Astrocyte (in vitro differentiated cells and primary cell): ENCODE measurements around the gene TTLL9. TPM values are rescaled to one million over a fixed set of nuclear protein-coding genes. Genes with fewer than 3 reads are reported as not detected.
A peak's percentile ranks its signal among the peaks of the same experiment; 100 is the strongest.

Experiments used
- DNase-seq: peaks from one replicate; pipeline ENCODE4 v3.0.0-alpha.2; 2010; ENCODE audit warnings: low read depth
- FAIRE-seq: peaks from 2 replicates; lab custom pipeline; 2011; peaks lifted over from hg19 to GRCh38; lab: Jason Lieb, UNC
- H2AFZ ChIP-seq: 2 replicates; pipeline ENCODE4 v1.6.0; 2012; ENCODE audit warnings: low read depth, low read length, inconsistent platforms
- H3K27ac ChIP-seq: 2 replicates; pipeline ENCODE4 v1.5.1; 2011; ENCODE audit warnings: low read depth, low read length, inconsistent platforms
- H3K27me3 ChIP-seq: 2 replicates; pipeline ENCODE4 v1.6.0; 2011; ENCODE audit warnings: low read length, inconsistent platforms; ENCODE audit not compliant: insufficient read depth
- H3K36me3 ChIP-seq: 2 replicates; pipeline ENCODE4 v1.5.1; 2011; ENCODE audit warnings: low read length, inconsistent platforms; ENCODE audit not compliant: insufficient read depth
- H3K4me1 ChIP-seq: 2 replicates; pipeline ENCODE4 v1.5.1; 2011; ENCODE audit warnings: low read length, inconsistent platforms; ENCODE audit not compliant: insufficient read depth
- H3K4me2 ChIP-seq: 2 replicates; pipeline ENCODE4 v1.6.0; 2012; ENCODE audit warnings: low read length, inconsistent platforms
- H3K4me3 ChIP-seq: 2 replicates; pipeline ENCODE4 v1.5.1; 2011; ENCODE audit warnings: low read depth, mild to moderate bottlenecking, low read length, inconsistent platforms; ENCODE audit not compliant: insufficient read depth
- H3K79me2 ChIP-seq: 2 replicates; pipeline ENCODE4 v1.6.0; 2012; ENCODE audit warnings: mild to moderate bottlenecking, low read length, inconsistent platforms; ENCODE audit not compliant: insufficient read depth
- H3K9ac ChIP-seq: 2 replicates; pipeline ENCODE4 v1.6.0; 2012; ENCODE audit warnings: mild to moderate bottlenecking, low read length, inconsistent platforms
- H3K9me3 ChIP-seq: 2 replicates; pipeline ENCODE4 v1.5.1; 2012; ENCODE audit warnings: low read depth, mild to moderate bottlenecking, low read length, inconsistent platforms; ENCODE audit not compliant: insufficient read depth
- H4K20me1 ChIP-seq: 2 replicates; pipeline ENCODE4 v1.6.0; 2012; ENCODE audit warnings: low read length, inconsistent platforms; ENCODE audit not compliant: insufficient read depth
- H3K27ac Mint-ChIP-seq: one replicate; pipeline ENCODE4 v1.8.0; 2021; ENCODE audit warnings: mild to moderate bottlenecking, mixed read lengths; ENCODE audit not compliant: unreplicated experiment
- H3K27me3 Mint-ChIP-seq: one replicate; pipeline ENCODE4 v1.8.0; 2021; ENCODE audit warnings: low read depth, mixed read lengths; ENCODE audit not compliant: unreplicated experiment
- H3K36me3 Mint-ChIP-seq: one replicate; pipeline ENCODE4 v1.8.0; 2021; ENCODE audit warnings: low read depth, mixed read lengths; ENCODE audit not compliant: unreplicated experiment
- H3K4me1 Mint-ChIP-seq: one replicate; pipeline ENCODE4 v1.8.0; 2021; ENCODE audit warnings: low read depth, mixed read lengths; ENCODE audit not compliant: unreplicated experiment
- H3K4me3 Mint-ChIP-seq: one replicate; pipeline ENCODE4 v1.8.0; 2021; ENCODE audit warnings: mild to moderate bottlenecking, moderate library complexity, mixed read lengths; ENCODE audit not compliant: unreplicated experiment
- H3K9me3 Mint-ChIP-seq: one replicate; pipeline ENCODE4 v1.8.0; 2021; ENCODE audit warnings: mild to moderate bottlenecking, mixed read lengths; ENCODE audit not compliant: unreplicated experiment
- EZH2 ChIP-seq: IDR thresholded peaks from 2 replicates; pipeline ENCODE4 v1.6.1; 2012; ENCODE audit warnings: mild to moderate bottlenecking, low read length, inconsistent platforms; ENCODE audit not compliant: insufficient read depth
- total RNA-seq: library from RNA; stranded (reverse); gene quantifications from 2 replicates; pipeline ENCODE4 v1.2.1, GENCODE V29; 2021
- TF ChIP-seq, protein P1 (sequence below): IDR thresholded peaks from 2 replicates; pipeline ENCODE4 v1.5.1; 2011; ENCODE audit warnings: low read depth, mild to moderate bottlenecking, inconsistent platforms, low read length, moderate library complexity; ENCODE audit not compliant: insufficient read depth

The TTLL9 gene
- total RNA-seq, 1 donor from 2014 or later: 0.41 TPM

DNA sequence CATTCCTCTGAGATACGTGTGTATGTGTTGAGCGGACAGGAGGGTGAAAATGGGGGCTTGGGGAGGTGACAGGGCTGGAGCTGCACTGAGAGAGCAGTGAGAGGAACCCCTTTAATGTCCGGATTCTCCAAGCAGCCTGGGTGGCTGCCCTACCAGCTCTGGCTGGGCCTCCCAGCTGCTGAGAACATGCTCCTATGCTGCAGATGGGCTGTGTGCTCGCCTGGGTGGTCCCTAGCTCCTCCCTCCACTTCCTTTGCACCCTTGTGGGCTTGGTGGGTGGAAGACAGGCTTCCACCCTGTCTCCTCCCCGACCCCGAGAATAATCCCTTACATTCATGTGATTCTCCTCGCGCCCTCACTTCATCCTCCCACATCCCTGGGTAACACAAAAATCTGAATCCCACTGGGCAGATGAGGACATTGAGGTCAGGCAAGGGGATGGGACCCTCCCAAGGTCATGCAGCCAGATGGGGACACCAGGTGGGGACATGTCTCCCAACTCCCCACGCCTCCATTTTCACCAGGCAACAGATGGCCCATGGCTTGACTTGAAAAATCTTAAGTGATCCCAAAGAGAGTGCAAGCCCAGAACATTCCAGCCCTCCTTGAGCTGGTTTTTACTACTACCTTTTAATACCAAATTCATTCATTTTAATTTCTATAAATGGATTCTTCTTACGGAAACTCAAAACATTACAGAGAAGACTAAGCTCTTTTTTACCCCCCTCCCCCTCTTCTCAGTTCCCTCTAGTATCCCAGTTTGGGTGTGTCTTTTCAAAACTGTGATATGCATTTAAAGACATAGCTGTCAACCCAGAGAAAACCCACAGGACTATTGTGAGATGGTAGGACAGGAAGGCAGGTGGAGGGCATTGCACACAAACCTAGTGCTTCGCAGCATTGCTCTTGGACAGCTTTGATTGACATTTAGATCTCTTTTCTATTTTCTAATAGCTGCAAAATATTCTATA is 86.4 kb downstream of the TTLL9 start:
- TF ChIP-seq EZH2: no peak
- TF ChIP-seq, protein P1, sequence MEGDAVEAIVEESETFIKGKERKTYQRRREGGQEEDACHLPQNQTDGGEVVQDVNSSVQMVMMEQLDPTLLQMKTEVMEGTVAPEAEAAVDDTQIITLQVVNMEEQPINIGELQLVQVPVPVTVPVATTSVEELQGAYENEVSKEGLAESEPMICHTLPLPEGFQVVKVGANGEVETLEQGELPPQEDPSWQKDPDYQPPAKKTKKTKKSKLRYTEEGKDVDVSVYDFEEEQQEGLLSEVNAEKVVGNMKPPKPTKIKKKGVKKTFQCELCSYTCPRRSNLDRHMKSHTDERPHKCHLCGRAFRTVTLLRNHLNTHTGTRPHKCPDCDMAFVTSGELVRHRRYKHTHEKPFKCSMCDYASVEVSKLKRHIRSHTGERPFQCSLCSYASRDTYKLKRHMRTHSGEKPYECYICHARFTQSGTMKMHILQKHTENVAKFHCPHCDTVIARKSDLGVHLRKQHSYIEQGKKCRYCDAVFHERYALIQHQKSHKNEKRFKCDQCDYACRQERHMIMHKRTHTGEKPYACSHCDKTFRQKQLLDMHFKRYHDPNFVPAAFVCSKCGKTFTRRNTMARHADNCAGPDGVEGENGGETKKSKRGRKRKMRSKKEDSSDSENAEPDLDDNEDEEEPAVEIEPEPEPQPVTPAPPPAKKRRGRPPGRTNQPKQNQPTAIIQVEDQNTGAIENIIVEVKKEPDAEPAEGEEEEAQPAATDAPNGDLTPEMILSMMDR: no peak
- no peak overlapping the region for H3K27ac Mint-ChIP-seq
- H3K36me3 ChIP-seq: no peaks in the 10 kb centered on the region
- H3K9me3 ChIP-seq: no peaks in the 10 kb centered on the region
- H3K79me2 ChIP-seq: no peaks in the 10 kb centered on the region
- no peak overlapping the region for H2AFZ ChIP-seq
- H3K4me3 ChIP-seq: no peak overlapping the region
- DNase-seq: no peak
- no peaks in the 10 kb centered on the region for H3K4me1 Mint-ChIP-seq
- H3K4me3 Mint-ChIP-seq: no peak overlapping the region
- no peaks in the 10 kb centered on the region for H4K20me1 ChIP-seq
- peaks cover 43% of the 10 kb centered on the region for H3K27me3 Mint-ChIP-seq
- peaks cover 24% of the 10 kb centered on the region for H3K27me3 ChIP-seq
- H3K9ac ChIP-seq: no peak overlapping the region
- H3K9me3 Mint-ChIP-seq: no peaks in the 10 kb centered on the region
- H3K4me1 ChIP-seq: no peaks in the 10 kb centered on the region
- no peaks in the 10 kb centered on the region for H3K36me3 Mint-ChIP-seq
- no peak overlapping the region for H3K4me2 ChIP-seq
- FAIRE-seq: no peak
- H3K27ac ChIP-seq: no peak overlapping the region

DNA sequence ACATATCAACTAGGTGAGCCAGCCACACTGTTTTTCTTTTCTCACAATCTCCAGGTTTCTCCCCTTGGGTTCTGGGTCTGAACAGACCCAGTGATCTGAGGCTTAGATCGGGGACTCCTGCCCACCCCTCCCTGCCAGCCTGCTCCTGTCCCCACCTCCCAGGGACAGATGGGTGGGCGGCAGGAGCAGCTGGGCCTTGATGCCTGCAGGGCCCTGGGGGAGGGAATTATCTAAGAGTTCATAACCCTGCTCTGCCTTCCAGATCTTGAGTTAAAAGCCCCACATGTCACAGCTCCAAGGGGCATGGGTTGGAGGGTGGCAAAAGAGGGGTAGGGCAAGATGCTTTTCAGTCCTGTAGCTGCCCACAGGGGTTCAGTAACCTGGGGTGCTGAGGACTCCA is 92.3 kb downstream of the TTLL9 start:
- FAIRE-seq (no peak), DNase-seq (no peak)
- TF ChIP-seq EZH2: no peak
- TF ChIP-seq, protein P1: no peak
- Mint-ChIP-seq H3K27me3 (peaks cover 63% of the 10 kb centered on the region), H3K27ac (no peak overlapping the region), H3K36me3 (no peaks in the 10 kb centered on the region), H3K9me3 (peaks cover 1% of the 10 kb centered on the region), H3K4me3 (no peak overlapping the region), H3K4me1 (no peaks in the 10 kb centered on the region)
- Histone ChIP-seq H3K79me2 (no peaks in the 10 kb centered on the region), H3K36me3 (no peaks in the 10 kb centered on the region), H3K4me3 (no peak overlapping the region), H3K4me2 (no peak overlapping the region), H3K27me3 (peaks cover 42% of the 10 kb centered on the region), H3K27ac (no peak overlapping the region), H4K20me1 (no peaks in the 10 kb centered on the region), H3K9ac (no peak overlapping the region), H3K4me1 (no peaks in the 10 kb centered on the region), H3K9me3 (no peaks in the 10 kb centered on the region), H2AFZ (no peak overlapping the region)

DNA sequence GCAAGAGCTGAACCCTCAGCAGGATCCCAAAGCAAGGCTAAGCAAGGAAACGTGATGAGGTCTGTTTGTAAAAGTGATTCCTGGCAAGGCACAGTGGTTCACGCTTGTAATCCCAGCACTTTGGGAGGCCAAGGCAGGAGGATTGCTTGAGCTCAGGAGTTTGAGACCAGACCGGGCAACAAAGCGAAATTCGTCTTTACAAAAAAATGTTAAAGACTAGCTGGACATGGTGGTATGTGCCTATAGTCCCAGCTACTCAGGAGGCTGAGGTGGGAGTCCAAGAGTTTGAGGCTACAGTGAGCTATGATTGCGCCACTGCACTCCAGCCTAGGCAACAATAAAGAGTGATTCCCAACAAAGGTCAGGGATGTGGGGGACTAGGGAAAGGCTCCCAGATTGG is 93.5 kb downstream of the TTLL9 start:
- H3K79me2 ChIP-seq: no peaks in the 10 kb centered on the region
- Mint-ChIP-seq H3K27ac (peak overlapping the region; percentile 64), H3K36me3 (no peaks in the 10 kb centered on the region), H3K4me3 (no peak overlapping the region), H3K27me3 (peaks cover 60% of the 10 kb centered on the region), H3K4me1 (no peaks in the 10 kb centered on the region), H3K9me3 (peaks cover 1% of the 10 kb centered on the region)
- no peaks in the 10 kb centered on the region for H4K20me1 ChIP-seq
- H3K36me3 ChIP-seq: no peaks in the 10 kb centered on the region
- no peak for DNase-seq
- H2AFZ ChIP-seq: no peak overlapping the region
- no peak overlapping the region for H3K27ac ChIP-seq
- peaks cover 2% of the 10 kb centered on the region for H3K4me1 ChIP-seq
- TF ChIP-seq, protein P1: no peak
- no peak for TF ChIP-seq EZH2
- H3K27me3 ChIP-seq: peaks cover 42% of the 10 kb centered on the region
- no peak overlapping the region for H3K9ac ChIP-seq
- no peak overlapping the region for H3K4me3 ChIP-seq
- FAIRE-seq: no peak
- H3K4me2 ChIP-seq: no peak overlapping the region
- H3K9me3 ChIP-seq: no peaks in the 10 kb centered on the region
